ENCODE results near the gene ZNRF1.
A peak's percentile ranks its signal among the peaks of the same experiment; 100 is the strongest.
"Not testable (repeated sequence)": the region's sequence is repeated elsewhere in the genome, so short reads cannot be mapped to it uniquely, and the experiment has no call there.

The ZNRF1 gene

DNA sequence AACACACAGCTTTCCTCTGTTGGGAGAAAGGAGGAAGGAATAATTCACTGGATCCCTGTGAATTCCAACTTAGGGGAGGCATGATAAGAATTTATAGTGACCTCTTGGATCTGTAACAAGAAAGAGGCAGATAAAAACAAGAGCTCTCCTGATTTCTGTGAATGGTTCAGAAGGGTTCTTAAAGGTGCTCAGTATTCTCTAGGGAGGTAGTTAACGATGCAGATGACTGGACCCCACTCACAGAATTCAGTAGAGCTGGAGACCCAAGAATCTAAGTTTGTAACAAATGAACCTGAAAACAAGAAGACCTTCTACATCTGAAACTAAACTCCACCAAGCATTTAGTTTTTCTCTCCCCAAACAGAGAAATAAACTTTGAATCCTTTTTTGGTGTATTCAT lies 8.6 kb downstream of the ZNRF1 start:
- no peak overlapping the region for H3K4me3 ChIP-seq (ENCODE audit: control insufficient read depth, low read depth, low read length)
- TF ChIP-seq, protein P1, sequence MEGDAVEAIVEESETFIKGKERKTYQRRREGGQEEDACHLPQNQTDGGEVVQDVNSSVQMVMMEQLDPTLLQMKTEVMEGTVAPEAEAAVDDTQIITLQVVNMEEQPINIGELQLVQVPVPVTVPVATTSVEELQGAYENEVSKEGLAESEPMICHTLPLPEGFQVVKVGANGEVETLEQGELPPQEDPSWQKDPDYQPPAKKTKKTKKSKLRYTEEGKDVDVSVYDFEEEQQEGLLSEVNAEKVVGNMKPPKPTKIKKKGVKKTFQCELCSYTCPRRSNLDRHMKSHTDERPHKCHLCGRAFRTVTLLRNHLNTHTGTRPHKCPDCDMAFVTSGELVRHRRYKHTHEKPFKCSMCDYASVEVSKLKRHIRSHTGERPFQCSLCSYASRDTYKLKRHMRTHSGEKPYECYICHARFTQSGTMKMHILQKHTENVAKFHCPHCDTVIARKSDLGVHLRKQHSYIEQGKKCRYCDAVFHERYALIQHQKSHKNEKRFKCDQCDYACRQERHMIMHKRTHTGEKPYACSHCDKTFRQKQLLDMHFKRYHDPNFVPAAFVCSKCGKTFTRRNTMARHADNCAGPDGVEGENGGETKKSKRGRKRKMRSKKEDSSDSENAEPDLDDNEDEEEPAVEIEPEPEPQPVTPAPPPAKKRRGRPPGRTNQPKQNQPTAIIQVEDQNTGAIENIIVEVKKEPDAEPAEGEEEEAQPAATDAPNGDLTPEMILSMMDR (IDR thresholded peaks at IDR 0.05; ENCODE audit: control insufficient read depth, insufficient read depth, low read depth, low read length, missing control alignments) = no peak
- DNase-seq (ENCODE audit: low read depth) = no peak

DNA sequence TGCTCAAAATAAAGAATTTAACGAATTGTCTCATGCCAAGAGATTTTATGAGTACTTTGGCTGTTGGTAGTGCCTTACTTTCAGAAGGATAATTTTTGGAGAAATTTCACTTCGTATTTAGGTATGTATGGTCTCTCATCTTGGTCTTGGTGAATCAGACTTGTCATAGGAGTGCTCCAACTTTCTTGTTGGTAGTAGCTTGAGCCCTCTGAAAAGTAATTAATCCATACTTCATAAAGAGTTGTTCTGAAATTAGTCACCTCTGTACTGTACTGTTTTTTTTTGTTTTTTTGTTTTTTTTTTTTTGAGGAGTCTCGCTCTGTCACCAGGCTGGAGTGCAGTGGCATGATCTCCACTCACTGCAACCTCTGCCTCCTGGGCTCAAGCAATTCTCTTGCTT lies 11.6 kb downstream of the ZNRF1 start:
- H3K4me3 ChIP-seq (ENCODE audit: control insufficient read depth, low read depth, low read length) = no peak overlapping the region
- TF ChIP-seq, protein P1 (IDR thresholded peaks at IDR 0.05; ENCODE audit: control insufficient read depth, insufficient read depth, low read depth, low read length, missing control alignments) = no peak
- DNase-seq (ENCODE audit: low read depth) = no peak

DNA sequence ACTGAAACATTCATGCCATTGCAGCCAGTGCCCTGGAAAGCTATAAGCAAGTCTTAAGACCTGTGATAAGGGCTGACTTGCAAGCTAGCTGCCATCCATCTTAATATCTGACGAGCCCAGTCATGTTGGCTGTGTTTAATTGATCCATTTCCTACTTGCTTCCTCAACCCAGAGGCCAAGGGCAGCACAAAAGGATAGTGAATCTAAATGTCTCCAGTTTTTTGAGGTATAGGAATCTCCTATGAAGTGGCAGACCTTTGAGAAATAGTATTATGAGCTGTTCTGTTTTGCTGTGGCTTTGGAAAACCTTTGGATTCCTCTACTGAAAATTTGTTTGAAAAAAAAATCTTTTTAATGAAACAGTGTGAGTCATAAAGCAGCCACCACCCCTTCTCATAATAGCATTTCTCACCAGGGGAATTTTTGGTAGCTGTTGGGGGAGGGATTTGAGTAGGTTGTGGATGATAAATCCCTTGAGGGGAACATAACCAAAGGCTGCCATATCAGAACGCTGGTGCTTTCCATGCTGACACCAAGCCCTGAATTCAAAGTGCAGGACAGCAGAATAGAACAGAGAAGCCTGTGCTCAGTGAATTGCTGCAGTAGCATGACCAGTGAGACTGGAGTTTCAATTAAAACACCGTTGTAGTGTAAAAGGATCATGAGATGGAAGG lies 12.9 kb downstream of the ZNRF1 start:
- no peak overlapping the region for H3K4me3 ChIP-seq (ENCODE audit: control insufficient read depth, low read depth, low read length)
- peak; percentile 61 for DNase-seq (ENCODE audit: low read depth)
- TF ChIP-seq, protein P1 (IDR thresholded peaks at IDR 0.05; ENCODE audit: control insufficient read depth, insufficient read depth, low read depth, low read length, missing control alignments) = no peak

DNA sequence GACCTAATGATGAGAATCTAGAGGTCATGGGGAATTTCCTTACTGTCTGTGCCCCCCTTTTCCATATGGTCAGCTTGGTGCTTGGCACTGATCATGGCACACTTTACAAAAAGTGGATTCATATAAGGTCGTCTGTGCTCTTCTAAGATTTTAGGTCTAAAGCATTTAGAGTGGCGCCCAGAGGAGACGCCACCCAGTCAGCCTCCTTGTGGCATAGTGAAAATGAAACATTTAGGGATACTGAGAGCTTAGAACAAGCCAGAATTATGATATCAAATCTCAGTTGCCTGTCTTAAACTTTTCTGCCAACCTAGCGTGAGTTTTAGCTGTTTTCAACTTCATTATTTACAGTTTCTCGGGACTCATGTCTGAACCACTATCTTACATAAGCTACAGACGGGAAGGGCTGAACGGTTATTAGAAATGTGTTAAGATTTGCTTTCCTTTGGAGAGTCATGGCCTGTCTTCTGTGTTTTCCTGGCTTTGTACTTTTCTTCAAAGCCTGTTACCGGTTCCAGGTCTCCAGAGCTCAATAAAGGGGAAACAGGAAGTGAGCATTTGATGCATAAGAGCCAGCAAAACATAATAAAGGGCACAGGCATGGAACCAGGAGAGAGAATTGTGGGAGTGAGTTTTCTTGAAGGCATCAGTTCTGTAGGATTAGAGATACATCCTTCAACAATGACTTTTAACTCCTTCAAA lies 13.7 kb downstream of the ZNRF1 start:
- TF ChIP-seq, protein P1 (IDR thresholded peaks at IDR 0.05; ENCODE audit: control insufficient read depth, insufficient read depth, low read depth, low read length, missing control alignments) = no peak
- DNase-seq (ENCODE audit: low read depth) = no peak
- no peak overlapping the region for H3K4me3 ChIP-seq (ENCODE audit: control insufficient read depth, low read depth, low read length)

DNA sequence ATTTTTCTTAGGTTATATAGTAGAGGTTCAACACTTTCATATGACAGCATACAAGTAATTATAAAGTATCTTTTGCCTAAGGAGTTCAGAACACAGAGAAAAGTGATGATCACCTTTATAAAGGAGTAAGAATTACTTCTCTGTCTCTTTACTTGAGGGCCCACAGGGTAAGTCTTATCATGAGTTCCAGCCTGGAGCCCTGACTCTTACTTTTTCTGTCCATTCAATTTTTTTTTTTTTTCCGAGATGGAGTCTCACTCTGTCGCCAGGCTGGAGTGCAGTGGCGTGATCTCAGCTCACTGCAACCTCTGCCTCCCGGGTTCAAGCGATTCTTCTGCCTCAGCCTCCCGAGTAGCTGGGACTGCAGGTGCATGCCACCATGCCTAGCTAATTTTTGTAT lies 14.3 kb downstream of the ZNRF1 start:
- not testable (repeated sequence) for H3K4me3 ChIP-seq (ENCODE audit: control insufficient read depth, low read depth, low read length); DNase-seq (ENCODE audit: low read depth)

DNA sequence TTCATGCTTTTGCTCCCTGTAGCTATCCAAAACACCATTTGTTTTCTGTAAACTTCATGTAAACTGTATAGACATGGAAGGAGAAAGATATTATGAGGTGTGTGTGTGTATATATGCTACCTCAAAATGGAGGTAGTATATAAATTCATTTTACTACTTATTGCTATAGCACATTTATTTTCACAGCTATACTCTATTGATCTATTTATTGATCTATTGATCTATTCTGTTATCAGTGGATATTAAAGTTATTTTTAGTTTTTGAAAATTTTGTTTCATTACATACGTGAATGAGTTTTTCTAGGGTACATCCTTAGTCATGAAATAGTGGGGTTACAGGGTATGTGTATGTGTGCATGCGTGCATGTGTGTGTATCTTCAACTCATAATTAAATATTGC lies 15.5 kb downstream of the ZNRF1 start:
- no peak overlapping the region for H3K4me3 ChIP-seq (ENCODE audit: control insufficient read depth, low read depth, low read length)
- DNase-seq (ENCODE audit: low read depth) = no peak
- TF ChIP-seq, protein P1 (IDR thresholded peaks at IDR 0.05; ENCODE audit: control insufficient read depth, insufficient read depth, low read depth, low read length, missing control alignments) = no peak

DNA sequence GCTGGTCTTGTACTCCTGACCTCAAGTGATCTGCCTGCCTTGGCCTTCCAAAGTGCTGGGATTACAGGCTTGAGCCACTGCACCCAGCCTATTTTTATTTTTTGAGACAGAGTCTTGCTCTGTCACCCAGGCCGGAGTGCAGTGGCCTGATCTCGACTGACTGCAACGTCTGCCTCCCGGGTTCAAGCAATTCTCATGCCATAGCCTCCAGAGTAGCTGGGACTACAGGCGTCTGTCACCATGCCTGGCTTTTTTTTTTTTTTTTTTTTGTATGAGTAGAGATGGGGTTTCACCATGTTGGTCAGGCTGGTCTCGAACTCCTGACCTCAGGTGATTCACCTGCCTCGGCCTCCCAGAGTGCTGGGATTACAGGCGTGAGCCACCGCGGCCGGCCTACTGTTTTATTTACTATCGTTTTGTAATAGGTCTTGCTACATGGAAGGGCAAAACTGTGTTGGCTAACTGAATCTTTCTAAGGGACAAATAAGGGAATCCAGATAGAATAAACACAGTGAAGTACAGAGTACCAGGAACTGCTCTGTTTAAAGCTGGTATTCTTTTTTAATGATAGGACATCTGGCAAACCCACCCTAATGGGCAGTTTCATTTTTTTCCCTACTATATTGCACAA lies 17.7 kb downstream of the ZNRF1 start:
- H3K4me3 ChIP-seq (ENCODE audit: control insufficient read depth, low read depth, low read length); DNase-seq (ENCODE audit: low read depth): not testable (repeated sequence)

Data from AG09309 (cell line).